Ectodermal cell (in vitro differentiated cells): Measurements from ENCODE around the gene ATG10.
"Not testable (repeated sequence)": the region's sequence is repeated elsewhere in the genome, so short reads cannot be mapped to it uniquely, and the experiment has no call there.

Source experiments
- H3K27ac ChIP-seq: 2 replicates; pipeline ENCODE4 v1.7.0; 2013; ENCODE audit warnings: mild to moderate bottlenecking, low read depth, low read length; ENCODE audit not compliant: insufficient read depth, poor library complexity, severe bottlenecking
- H3K27me3 ChIP-seq: 2 replicates; pipeline ENCODE4 v1.7.0; 2013; ENCODE audit warnings: mild to moderate bottlenecking, low read length; ENCODE audit not compliant: insufficient read depth, control insufficient read depth, poor library complexity, severe bottlenecking
- H3K36me3 ChIP-seq: one replicate; pipeline ENCODE4 v1.7.0; 2013; ENCODE audit warnings: low read length; ENCODE audit not compliant: control insufficient read depth, insufficient read depth
- H3K4me1 ChIP-seq: one replicate; pipeline ENCODE4 v1.7.0; 2013; ENCODE audit warnings: low read length; ENCODE audit not compliant: control insufficient read depth, insufficient read depth
- H3K4me3 ChIP-seq: 2 replicates; pipeline ENCODE4 v1.7.0; 2013; ENCODE audit warnings: low read depth, low read length, control low read depth; ENCODE audit not compliant: insufficient read depth
- H3K9me3 ChIP-seq: 2 replicates; pipeline ENCODE4 v1.7.0; 2013; ENCODE audit warnings: mild to moderate bottlenecking, low read length, moderate library complexity; ENCODE audit not compliant: control insufficient read depth
- WGBS, 2 experiments: methylation state at CpG; one replicate each; pipeline ENCODE4 v1.1.7; 2013; ENCODE audit warnings: missing lambda C conversion rate in 2 of 2; 5-methylcytosine and 5-hydroxymethylcytosine counted together

The ATG10 gene

DNA sequence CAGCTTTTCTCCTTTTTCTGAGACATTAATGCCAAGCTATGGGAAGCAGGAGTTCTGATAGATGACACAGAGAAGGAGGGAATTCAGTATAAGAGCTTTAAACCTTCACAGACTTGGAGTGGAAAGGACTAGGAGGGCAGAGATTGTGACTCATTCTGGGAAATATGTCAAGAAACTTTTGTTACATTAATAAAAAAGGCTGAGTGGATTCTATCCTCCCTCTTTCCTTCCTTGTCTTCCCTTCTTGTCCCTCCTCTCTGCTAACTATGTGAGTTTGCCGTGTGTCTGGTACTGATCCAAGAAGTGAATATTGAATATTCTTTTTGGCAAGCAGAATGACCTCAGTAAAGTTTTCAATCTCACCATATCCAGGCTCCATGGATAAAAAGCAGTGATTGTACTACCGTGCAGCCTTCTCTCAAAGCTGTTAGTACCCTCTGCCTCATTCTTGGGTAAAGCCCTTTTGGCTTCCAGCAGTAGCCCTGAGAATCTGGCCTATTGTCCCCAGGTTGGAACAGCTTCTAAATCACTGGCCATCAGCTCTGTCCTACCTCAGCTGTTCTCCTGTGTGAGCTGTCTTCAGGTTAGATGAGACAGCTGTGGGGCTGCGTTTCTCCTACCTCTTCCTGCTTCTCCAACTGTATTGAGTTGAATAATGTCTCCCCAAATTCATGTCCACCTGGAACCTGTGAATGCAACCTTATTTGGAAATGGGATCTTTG lies 73.9 kb downstream of the ATG10 start:
- Histone ChIP-seq H3K4me1 (peaks cover 3% of the 10 kb centered on the region), H3K27me3 (no peaks in the 10 kb centered on the region), H3K4me3 (no peak overlapping the region), H3K36me3 (peaks cover 4% of the 10 kb centered on the region), H3K27ac (no peak overlapping the region), H3K9me3 (no peaks in the 10 kb centered on the region)
- 90 to 95% methylated on average over 2 to 3 of the region's 3 CpGs for WGBS, 2 experiments

- Histone ChIP-seq H3K9me3 (no peaks in the 10 kb centered on the region), H3K36me3 (peaks cover 4% of the 10 kb centered on the region), H3K27me3 (no peaks in the 10 kb centered on the region), H3K4me1 (peaks cover 3% of the 10 kb centered on the region), H3K27ac (no peak overlapping the region), H3K4me3 (no peak overlapping the region)
- 83 to 86% methylated on average over 2 of the region's 2 CpGs for WGBS, 2 experiments
Measured at GRCh38 chr5:82046276-82046647, 74.4 kb downstream of the ATG10 start.

- H3K4me3 ChIP-seq = no peak overlapping the region
- no peak overlapping the region for H3K27ac ChIP-seq
- WGBS, 2 experiments = 97 to 98% methylated on average over 4 of the region's 4 CpGs
- no peaks in the 10 kb centered on the region for H3K9me3 ChIP-seq
- peaks cover 3% of the 10 kb centered on the region for H3K4me1 ChIP-seq
- no peaks in the 10 kb centered on the region for H3K27me3 ChIP-seq
- no peaks in the 10 kb centered on the region for H3K36me3 ChIP-seq
Measured at GRCh38 chr5:82050955-82051354, 79.1 kb downstream of the ATG10 start.

- no peaks in the 10 kb centered on the region for H3K4me1 ChIP-seq
- no peaks in the 10 kb centered on the region for H3K9me3 ChIP-seq
- no peaks in the 10 kb centered on the region for H3K36me3 ChIP-seq
- 92 to 96% methylated on average over 3 of the region's 3 CpGs for WGBS, 2 experiments
- no peak overlapping the region for H3K4me3 ChIP-seq
- no peaks in the 10 kb centered on the region for H3K27me3 ChIP-seq
- no peak overlapping the region for H3K27ac ChIP-seq
Measured at GRCh38 chr5:82054004-82054710, 82.3 kb downstream of the ATG10 start.

GRCh38 chr5:82057051-82057450 lies 85.2 kb downstream of the ATG10 start:
- Histone ChIP-seq H3K4me1 (no peaks in the 10 kb centered on the region), H3K9me3 (no peaks in the 10 kb centered on the region), H3K27ac (no peak overlapping the region), H3K4me3 (no peak overlapping the region), H3K27me3 (no peaks in the 10 kb centered on the region), H3K36me3 (no peaks in the 10 kb centered on the region)

GRCh38 chr5:82058710-82059109 lies 86.9 kb downstream of the ATG10 start:
- WGBS, 2 experiments = 83 to 97% methylated on average over 1 of the region's 1 CpG
- Histone ChIP-seq H3K9me3 (no peaks in the 10 kb centered on the region), H3K4me3 (no peak overlapping the region), H3K27me3 (no peaks in the 10 kb centered on the region), H3K36me3 (no peaks in the 10 kb centered on the region), H3K27ac (no peak overlapping the region), H3K4me1 (no peaks in the 10 kb centered on the region)

DNA sequence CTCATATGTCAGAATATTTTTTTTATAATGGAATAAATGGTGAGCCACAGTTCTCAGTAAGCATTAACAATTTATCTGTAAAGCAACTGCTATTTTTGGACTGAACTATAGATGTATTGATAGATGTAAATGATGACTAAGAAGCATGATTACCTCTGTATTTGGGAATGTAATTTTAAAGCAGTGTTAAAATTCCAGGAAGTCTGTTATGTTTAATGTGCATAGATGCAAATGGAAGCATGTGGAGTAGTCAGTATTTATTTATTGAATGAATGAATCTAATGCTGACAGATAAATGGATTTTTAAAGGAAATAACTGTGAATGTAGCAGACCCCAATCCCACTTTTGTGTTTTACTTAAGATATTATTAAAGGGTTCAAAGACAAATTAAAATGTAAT lies 95.0 kb downstream of the ATG10 start:
- no peak overlapping the region for H3K27ac ChIP-seq
- no peaks in the 10 kb centered on the region for H3K36me3 ChIP-seq
- H3K27me3 ChIP-seq = no peaks in the 10 kb centered on the region
- no peak overlapping the region for H3K4me3 ChIP-seq
- no peaks in the 10 kb centered on the region for H3K4me1 ChIP-seq
- H3K9me3 ChIP-seq = no peaks in the 10 kb centered on the region

GRCh38 chr5:82068042-82068441 lies 96.2 kb downstream of the ATG10 start:
- H3K4me1 ChIP-seq, H3K36me3 ChIP-seq, H3K9me3 ChIP-seq, H3K27ac ChIP-seq, H3K4me3 ChIP-seq, H3K27me3 ChIP-seq: not testable (repeated sequence)
- 85% methylated on average over 3 of the region's 3 CpGs; no CpG with 5 or more reads in 1 of the 2 experiments for WGBS, 2 experiments

DNA sequence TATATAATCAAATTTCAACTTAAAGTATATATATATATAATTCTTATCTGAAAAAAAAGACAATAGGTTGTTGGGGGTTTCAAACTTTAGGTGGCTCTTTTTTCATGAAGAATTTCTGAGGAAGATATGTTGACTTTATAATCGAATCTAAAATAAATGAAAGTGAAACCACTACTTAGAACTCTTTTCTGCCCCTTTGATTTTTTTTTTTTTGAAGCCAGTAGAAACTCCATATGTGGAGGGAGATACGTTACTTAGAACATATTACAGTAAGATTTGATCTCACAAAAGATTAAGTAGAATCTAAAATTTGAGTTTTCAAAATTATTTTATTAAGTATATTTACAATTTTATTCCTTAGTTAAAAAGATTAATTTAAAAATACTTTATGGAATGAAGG lies 96.9 kb downstream of the ATG10 start:
- Histone ChIP-seq H3K4me1 (no peaks in the 10 kb centered on the region), H3K36me3 (no peaks in the 10 kb centered on the region), H3K27ac (no peak overlapping the region), H3K4me3 (no peak overlapping the region), H3K27me3 (no peaks in the 10 kb centered on the region), H3K9me3 (no peaks in the 10 kb centered on the region)
- 100% methylated on average over 1 of the region's 2 CpGs; no CpG with 5 or more reads in 1 of the 2 experiments for WGBS, 2 experiments

DNA sequence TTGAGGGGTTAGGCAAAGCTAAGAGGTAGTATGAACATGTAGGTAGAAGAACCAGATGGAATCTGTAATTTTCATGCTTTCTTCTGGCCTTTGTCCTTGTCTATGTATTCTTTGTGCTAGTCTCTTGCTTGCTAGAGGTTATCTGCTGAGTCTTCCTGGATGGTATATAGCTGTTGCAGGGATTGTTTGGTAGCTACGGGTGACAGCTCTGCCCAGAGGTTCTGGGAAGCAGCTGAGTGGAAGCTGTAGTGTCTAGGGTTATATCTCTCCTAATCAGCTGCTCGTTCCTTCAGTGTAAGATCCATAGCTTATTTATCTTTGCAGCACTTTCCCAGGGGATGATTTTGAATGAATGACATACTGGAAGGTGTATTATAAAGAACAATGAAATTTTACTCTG lies 100.3 kb downstream of the ATG10 start:
- Histone ChIP-seq H3K4me1 (no peaks in the 10 kb centered on the region), H3K27me3 (no peaks in the 10 kb centered on the region), H3K4me3 (no peak overlapping the region), H3K36me3 (no peaks in the 10 kb centered on the region), H3K9me3 (no peaks in the 10 kb centered on the region), H3K27ac (no peak overlapping the region)
- WGBS, 2 experiments = 91 to 100% methylated on average over 1 to 2 of the region's 2 CpGs
